Peyer's patch (tissue), 4 donors: ENCODE data around the gene ADIPOR2. TPM values are rescaled to one million over a fixed set of nuclear protein-coding genes. Genes with fewer than 3 reads are reported as not detected.

Experiments used
- DNase-seq, 3 donors: peaks; one replicate each; pipeline ENCODE4 v3.0.0-alpha.2; 2017 to 2019
- H3K27ac ChIP-seq, 4 donors: fragments of 200-600 bp; sonication (generic); one replicate each; pipeline ENCODE4 v1.5.1; 2016 to 2019
- H3K27me3 ChIP-seq, 2 donors: fragments of 200-600 bp; sonication (generic); one replicate each; pipeline ENCODE4 v1.5.1; 2019
- H3K36me3 ChIP-seq, 3 donors: fragments of 200-600 bp; sonication (generic); one replicate each; pipeline ENCODE4 v1.5.1; 2016 to 2019
- H3K4me1 ChIP-seq, 4 donors: fragments of 200-600 bp; sonication (generic); one replicate each; pipeline ENCODE4 v1.5.1; 2016 to 2019
- H3K4me3 ChIP-seq, 4 donors: fragments of 200-600 bp; sonication (generic); 1 replicate in 3 of 4; 2 replicates in 1 of 4; pipeline ENCODE4 v1.5.1; 2016 to 2019; ENCODE audit warnings: mild to moderate bottlenecking in 1 of 4
- H3K9me3 ChIP-seq, 4 donors: fragments of 200-600 bp; sonication (generic); one replicate each; pipeline ENCODE4 v1.5.1; 2016 to 2019; ENCODE audit warnings: mild to moderate bottlenecking in 1 of 4
- POLR2A ChIP-seq, 2 donors: fragments of 450-650 bp; IDR thresholded peaks; one replicate each; pipeline ENCODE4 v1.5.1; 2017; ENCODE audit warnings: antibody characterized with exemption in 2 of 2, mild to moderate bottlenecking in 2 of 2, moderate library complexity in 2 of 2
- total RNA-seq, 4 donors: library from RNA; depleted of rRNA; stranded (reverse); fragments of >200 nt; gene quantifications; one replicate each; pipeline ENCODE4 v1.1.0, GENCODE V29; 2016
- TF ChIP-seq, protein P1 (sequence below), 6 experiments: fragments of 450-650 bp in 4 of 6; fragments of 200-600 bp in 2 of 6; sonication (generic) in 1 of 6; IDR thresholded peaks; one replicate each; pipeline ENCODE4 v1.5.1; 2017 to 2019; ENCODE audit warnings: antibody characterized with exemption in 6 of 6, mild to moderate bottlenecking in 3 of 6, moderate library complexity in 1 of 6

ADIPOR2 gene
- total RNA-seq, 4 donors from 2014 or later = 26.4 to 89.1 (median 73.9) TPM

DNA sequence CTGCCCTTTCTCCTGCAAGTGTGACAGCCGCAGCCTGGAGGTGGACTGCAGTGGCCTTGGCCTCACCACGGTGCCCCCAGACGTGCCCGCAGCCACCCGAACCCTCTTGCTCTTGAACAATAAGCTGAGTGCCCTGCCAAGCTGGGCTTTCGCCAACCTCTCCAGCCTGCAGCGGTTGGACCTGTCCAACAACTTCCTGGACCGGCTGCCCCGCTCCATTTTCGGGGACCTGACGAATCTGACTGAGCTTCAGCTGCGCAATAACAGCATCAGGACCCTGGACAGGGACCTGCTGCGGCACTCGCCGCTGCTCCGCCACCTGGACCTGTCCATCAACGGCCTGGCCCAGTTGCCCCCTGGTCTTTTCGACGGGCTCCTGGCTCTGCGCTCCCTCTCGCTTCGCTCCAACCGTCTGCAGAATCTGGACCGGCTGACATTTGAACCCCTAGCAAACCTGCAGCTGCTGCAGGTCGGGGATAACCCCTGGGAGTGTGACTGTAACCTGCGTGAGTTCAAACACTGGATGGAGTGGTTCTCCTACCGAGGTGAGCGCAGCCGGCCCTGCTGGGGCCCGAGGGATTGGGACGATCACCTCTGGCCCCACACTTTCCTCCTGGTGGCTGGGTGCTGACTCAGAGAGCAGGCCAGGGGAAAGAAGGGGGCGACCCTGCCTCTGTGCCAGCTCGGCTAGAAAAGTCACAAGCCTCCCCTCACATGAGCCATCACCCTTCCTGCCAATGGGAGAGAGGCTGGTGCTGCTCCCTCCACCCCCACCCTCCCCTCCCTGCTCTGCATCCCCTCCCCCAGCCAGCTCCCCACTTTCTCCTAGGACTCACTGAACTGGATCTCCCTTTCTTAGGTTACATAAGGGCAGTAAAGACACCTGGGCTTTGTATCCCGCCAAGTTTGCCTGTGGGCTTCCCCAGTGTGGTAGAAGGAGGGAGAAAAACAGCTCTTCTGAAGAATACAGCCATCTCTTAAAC is 140.4 kb downstream of the ADIPOR2 start:
- no peak for TF ChIP-seq POLR2A (IDR thresholded peaks at IDR 0.05)
- TF ChIP-seq, protein P1, sequence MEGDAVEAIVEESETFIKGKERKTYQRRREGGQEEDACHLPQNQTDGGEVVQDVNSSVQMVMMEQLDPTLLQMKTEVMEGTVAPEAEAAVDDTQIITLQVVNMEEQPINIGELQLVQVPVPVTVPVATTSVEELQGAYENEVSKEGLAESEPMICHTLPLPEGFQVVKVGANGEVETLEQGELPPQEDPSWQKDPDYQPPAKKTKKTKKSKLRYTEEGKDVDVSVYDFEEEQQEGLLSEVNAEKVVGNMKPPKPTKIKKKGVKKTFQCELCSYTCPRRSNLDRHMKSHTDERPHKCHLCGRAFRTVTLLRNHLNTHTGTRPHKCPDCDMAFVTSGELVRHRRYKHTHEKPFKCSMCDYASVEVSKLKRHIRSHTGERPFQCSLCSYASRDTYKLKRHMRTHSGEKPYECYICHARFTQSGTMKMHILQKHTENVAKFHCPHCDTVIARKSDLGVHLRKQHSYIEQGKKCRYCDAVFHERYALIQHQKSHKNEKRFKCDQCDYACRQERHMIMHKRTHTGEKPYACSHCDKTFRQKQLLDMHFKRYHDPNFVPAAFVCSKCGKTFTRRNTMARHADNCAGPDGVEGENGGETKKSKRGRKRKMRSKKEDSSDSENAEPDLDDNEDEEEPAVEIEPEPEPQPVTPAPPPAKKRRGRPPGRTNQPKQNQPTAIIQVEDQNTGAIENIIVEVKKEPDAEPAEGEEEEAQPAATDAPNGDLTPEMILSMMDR (IDR thresholded peaks at IDR 0.05) = no peak
- Histone ChIP-seq H3K4me3 (no peak overlapping the region), H3K4me1 (no peaks in the 10 kb centered on the region), H3K27me3 (no peaks in the 10 kb centered on the region), H3K36me3 (no peaks in the 10 kb centered on the region), H3K27ac (no peak overlapping the region), H3K9me3 (no peaks in the 10 kb centered on the region)
- DNase-seq = no peak

DNA sequence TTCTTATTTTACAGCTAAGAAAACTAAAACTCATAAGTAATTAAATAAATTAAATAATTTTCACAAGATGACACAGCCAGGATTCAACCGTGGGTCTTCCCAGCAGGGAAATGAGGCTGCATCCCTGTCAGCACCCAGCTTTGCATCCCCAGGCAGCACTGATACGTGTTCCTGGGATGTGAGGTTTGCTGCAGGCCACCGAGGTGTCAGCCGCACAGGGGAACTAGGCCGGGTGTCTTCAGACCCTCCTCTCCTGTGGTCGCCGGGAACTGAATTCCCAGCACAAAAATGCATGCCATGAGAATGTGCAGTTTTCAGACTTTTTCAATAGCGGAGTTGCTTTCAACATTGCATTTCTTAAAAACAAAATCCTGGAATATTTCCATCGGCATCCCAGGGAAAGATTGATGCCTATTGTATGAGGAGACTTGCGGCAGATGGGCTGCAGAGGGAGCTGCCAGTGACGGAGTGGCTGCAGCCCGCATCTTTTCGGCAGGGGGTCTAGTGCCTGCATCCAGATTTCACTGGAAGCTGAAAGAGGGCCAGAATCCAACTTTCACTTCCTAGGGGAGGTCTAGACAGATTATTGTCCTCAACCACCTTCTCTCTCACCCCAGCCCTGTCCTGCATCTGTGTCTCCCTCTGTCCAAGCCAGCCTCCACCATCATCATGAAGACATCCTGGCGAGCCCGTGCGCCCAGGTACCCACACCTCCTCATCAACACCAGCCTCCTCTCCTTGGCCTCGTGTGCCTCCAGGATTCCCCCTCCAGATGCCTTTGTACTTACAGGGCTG is 142.1 kb downstream of the ADIPOR2 start:
- TF ChIP-seq POLR2A (IDR thresholded peaks at IDR 0.05) = no peak
- TF ChIP-seq, protein P1 (IDR thresholded peaks at IDR 0.05) = no peak
- no peak for DNase-seq
- Histone ChIP-seq H3K4me1 (no peaks in the 10 kb centered on the region), H3K27ac (no peak overlapping the region), H3K36me3 (no peaks in the 10 kb centered on the region), H3K9me3 (no peaks in the 10 kb centered on the region), H3K27me3 (no peaks in the 10 kb centered on the region), H3K4me3 (no peak overlapping the region)

DNA sequence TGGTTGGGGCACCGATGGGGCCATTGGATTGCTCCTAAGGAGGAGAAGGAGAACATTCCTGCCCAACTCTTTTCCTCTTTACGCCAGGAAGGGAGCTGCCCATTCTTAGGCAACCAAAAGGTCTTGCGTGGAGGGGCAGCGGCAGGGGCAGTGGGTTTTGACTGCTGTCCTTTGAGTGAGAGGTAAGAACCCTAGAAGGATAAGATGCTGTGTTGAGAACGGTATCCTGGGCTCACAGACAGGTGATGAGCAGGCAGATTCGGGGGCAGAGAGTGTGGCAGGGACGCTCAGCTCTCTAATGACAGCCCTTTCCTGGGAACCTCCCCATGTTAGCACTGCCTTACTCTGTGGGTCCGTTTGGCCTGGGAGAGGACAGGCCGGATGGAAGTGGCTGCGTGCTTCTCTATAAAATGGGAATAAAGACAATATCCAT is 142.7 kb downstream of the ADIPOR2 start:
- H3K27me3 ChIP-seq = no peaks in the 10 kb centered on the region
- no peak for DNase-seq

DNA sequence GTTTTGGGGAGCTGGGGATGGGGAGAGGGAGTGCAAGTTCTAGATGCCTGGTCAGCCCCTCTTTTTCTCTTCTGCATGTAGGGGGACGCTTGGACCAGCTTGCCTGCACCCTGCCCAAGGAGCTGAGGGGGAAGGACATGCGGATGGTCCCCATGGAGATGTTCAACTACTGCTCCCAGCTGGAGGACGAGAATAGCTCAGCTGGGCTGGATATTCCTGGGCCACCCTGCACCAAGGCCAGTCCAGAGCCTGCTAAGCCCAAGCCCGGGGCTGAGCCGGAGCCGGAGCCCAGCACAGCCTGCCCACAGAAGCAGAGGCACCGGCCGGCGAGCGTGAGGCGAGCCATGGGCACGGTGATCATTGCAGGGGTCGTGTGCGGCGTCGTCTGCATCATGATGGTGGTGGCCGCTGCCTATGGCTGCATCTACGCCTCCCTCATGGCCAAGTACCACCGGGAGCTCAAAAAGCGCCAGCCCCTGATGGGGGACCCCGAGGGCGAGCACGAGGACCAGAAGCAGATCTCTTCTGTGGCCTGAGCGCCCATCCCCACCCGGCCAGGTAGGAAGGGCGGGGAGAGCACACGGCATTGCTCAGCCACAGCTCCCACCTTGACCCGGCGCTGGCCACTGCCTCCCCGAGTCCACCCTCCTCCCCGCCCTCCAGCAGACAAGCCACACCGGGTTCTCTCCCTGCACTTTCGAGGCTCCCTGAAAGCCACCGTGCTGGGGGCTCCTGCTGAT is 143.5 kb downstream of the ADIPOR2 start:
- Histone ChIP-seq H3K4me1 (no peaks in the 10 kb centered on the region), H3K9me3 (no peaks in the 10 kb centered on the region), H3K4me3 (no peak overlapping the region), H3K27ac (no peak overlapping the region), H3K36me3 (no peaks in the 10 kb centered on the region), H3K27me3 (no peaks in the 10 kb centered on the region)
- no peak for DNase-seq
- TF ChIP-seq POLR2A (IDR thresholded peaks at IDR 0.05) = no peak
- TF ChIP-seq, protein P1 (IDR thresholded peaks at IDR 0.05) = no peak

More for the DNA sequence above, 142.7 kb downstream of the ADIPOR2 start:
- TF ChIP-seq, protein P1 (IDR thresholded peaks at IDR 0.05) = no peak
- no peak for TF ChIP-seq POLR2A (IDR thresholded peaks at IDR 0.05)
- H3K27ac ChIP-seq = no peak overlapping the region
- no peaks in the 10 kb centered on the region for H3K4me1 ChIP-seq
- no peak overlapping the region for H3K4me3 ChIP-seq
- H3K9me3 ChIP-seq = no peaks in the 10 kb centered on the region
- H3K36me3 ChIP-seq = no peaks in the 10 kb centered on the region
